Cortex of kidney (tissue), 1 donor: ENCODE results near the gene SMARCC2.
"Not testable (repeated sequence)": the region's sequence is repeated elsewhere in the genome, so short reads cannot be mapped to it uniquely, and the experiment has no call there.

Source experiments
- DNase-seq: peaks from one replicate; lab custom pipeline; 2025; lab: John Stamatoyannopoulos, UW

Gene SMARCC2

GRCh38 chr12:56121204-56121870 lies 67.9 kb downstream of the SMARCC2 start:
- no peak for DNase-seq

GRCh38 chr12:56120158-56120846 lies 69.0 kb downstream of the SMARCC2 start:
- DNase-seq = no peak

- no peak for DNase-seq
These were observed 69.9 kb downstream of the SMARCC2 start for GRCh38 chr12:56119361-56119796.

DNA sequence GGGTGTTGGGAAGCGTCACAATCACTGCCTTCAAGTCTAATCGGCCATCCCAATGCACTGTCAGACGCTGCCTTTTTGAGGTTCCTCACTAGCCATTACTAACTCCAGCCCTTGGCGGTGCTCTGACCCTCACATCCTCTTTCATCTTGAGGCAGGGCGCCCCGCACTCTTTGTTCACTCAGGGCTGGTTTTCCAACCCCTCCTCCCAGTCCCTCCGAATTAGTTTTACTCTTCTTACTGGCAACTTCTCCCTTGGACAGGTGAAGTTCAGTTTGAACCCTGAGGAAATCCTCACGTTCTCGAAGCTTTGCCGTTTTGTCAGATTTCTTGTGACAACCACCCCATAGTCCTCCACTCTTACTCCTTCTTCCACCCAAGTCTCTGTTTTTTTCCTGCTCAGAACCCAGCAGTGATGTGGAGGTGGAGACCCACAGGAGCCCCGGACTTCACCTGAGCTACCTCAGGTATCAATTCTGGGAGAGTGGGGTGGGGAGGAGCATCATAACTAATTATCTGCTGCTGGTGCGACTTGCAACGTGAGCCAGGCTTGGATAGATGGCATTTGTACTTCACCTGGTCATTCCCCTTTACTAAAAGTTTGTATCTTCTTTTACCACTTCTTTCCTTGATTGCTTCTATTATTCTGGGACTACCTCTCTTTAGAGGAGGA lies 70.5 kb downstream of the SMARCC2 start:
- DNase-seq = no peak

- DNase-seq = no peak
These were observed 71.2 kb downstream of the SMARCC2 start, which contains the start of gene ZC3H10 for GRCh38 chr12:56117778-56118687. TSS of gene ZC3H10 (plus strand) at chr12:56118266. CDS start at chr12:56120563, 2,297 bp downstream.

- not testable (repeated sequence) for DNase-seq
These were observed 72.1 kb downstream of the SMARCC2 start for GRCh38 chr12:56117082-56117706.

GRCh38 chr12:56116267-56117081 lies 72.8 kb downstream of the SMARCC2 start, which contains the start of gene RPL41:
TSS of gene RPL41 (plus strand) at chr12:56116633.
- no peak for DNase-seq

DNA sequence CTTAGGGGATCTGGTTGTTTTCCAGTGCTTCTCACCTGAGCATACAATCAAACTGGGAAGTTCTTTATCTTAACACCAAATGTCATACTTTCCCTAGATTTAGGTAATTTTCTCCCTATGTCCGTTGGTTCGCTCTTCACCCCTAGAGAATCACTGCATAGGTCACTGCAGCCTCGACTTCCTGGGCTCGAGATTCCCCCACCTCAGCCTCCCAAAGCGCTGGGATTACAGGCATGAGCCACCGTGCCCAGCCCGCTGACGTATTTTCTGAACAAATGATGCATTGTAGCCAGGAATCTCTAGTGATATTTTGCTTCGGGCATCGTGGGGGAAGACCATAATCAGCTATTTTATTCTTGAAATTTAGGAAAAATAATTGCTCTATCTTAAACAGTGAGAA lies 74.0 kb downstream of the SMARCC2 start:
- no peak for DNase-seq

DNA sequence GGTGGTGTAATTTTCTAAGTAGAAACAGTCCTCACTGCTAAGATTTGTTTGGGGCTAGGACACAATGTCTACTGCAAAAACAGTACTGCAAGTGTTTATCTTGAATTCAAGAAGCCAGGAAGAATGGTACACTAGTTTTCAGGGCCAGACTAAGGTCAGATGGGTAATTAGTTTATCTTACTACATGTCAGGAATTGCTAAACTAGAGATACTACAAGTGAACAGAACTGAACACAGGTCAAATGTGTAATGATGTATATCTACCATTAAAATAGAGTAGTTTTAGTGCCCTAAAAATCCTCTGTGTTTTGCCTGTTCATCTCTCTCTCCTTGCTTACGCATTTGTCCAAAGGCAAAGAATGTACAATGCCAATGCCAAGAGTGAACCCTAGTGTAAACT lies 75.2 kb downstream of the SMARCC2 start:
- no peak for DNase-seq
